ENCODE data around the gene EEF1A2. TPM values are rescaled to one million over a fixed set of nuclear protein-coding genes. Genes with fewer than 3 reads are reported as not detected.

EEF1A2 gene
- total and polyA plus RNA-seq, 2 of the 4 experiments (the other 2 are of a cell fraction) = 1.3 to 4.6 TPM

GRCh38 chr20:63546256-63546955 lies 47.5 kb upstream of the EEF1A2 start:
- no peak overlapping the region for H3K4me2 ChIP-seq (ENCODE audit: low read depth, low read length)
- H3K4me1 ChIP-seq (ENCODE audit: control insufficient read depth, insufficient read depth, low read length) = no peaks in the 10 kb centered on the region
- no peaks in the 10 kb centered on the region for H3K36me3 ChIP-seq (ENCODE audit: control insufficient read depth, insufficient read depth, low read length)
- no peak overlapping the region for H3K9ac ChIP-seq (ENCODE audit: low read depth, low read length)
- no peak overlapping the region for H3K14ac ChIP-seq (replicated peaks; ENCODE audit: low read depth, low read length)
- H2AK5ac ChIP-seq (ENCODE audit: low read depth, low read length) = no peak overlapping the region
- POLR2A ChIA-PET (ENCODE audit: unreplicated experiment) = no interaction called here
- 45% methylated on average over 12 of the region's 20 CpGs; no CpG with 5 or more reads in 1 of the 2 experiments for WGBS, 2 experiments (ENCODE audit: extremely low coverage in 2 of 2, insufficient read length in 1 of 2)
- no peak overlapping the region for H3K23ac ChIP-seq (ENCODE audit: low read depth, low read length)
- no peak overlapping the region for H4K5ac ChIP-seq (ENCODE audit: low read depth, low read length)
- peaks cover 40% of the 10 kb centered on the region for H3K27me3 ChIP-seq (ENCODE audit: control insufficient read depth, insufficient read depth, low read length)
- H3K9me3 ChIP-seq (ENCODE audit: control insufficient read depth, insufficient read depth, low read length) = no peaks in the 10 kb centered on the region
- ATAC-seq (ENCODE audit: low read depth) = no peak
- TF ChIP-seq RCOR1 (IDR thresholded peaks at IDR 0.05; ENCODE audit: insufficient replicate concordance, low read length) (no peak), NFE2L2 (IDR thresholded peaks at IDR 0.05; ENCODE audit: low read depth, low read length) (no peak), FOS (IDR thresholded peaks at IDR 0.05; ENCODE audit: low read depth, low read length) (no peak), ELK1 (IDR thresholded peaks at IDR 0.05; ENCODE audit: borderline replicate concordance, low read depth, low read length) (no peak), POLR2A (IDR thresholded peaks at IDR 0.05; ENCODE audit: low read depth, low read length) (no peak), SMC3 (IDR thresholded peaks at IDR 0.05; ENCODE audit: low read depth, low read length) (no peak), USF2 (IDR thresholded peaks at IDR 0.05; ENCODE audit: low read depth, low read length) (no peak), CHD1 (IDR thresholded peaks at IDR 0.05; ENCODE audit: low read depth, low read length) (no peak), RFX5 (IDR thresholded peaks at IDR 0.05; ENCODE audit: low read depth, low read length) (no peak), MAZ (IDR thresholded peaks at IDR 0.05; ENCODE audit: borderline replicate concordance, low read depth, low read length) (no peak), CEBPB (IDR thresholded peaks at IDR 0.05; ENCODE audit: low read depth, low read length) (no peak), MAFK (IDR thresholded peaks at IDR 0.05; ENCODE audit: low read depth, low read length) (no peak), BHLHE40 (IDR thresholded peaks at IDR 0.05; ENCODE audit: low read depth, low read length) (no peak), MXI1 (IDR thresholded peaks at IDR 0.05; ENCODE audit: borderline replicate concordance, low read depth, low read length) (no peak), RAD21 (IDR thresholded peaks at IDR 0.05; ENCODE audit: low read length) (no peak), CTCF (conservative IDR thresholded peaks at IDR 0.05; ENCODE audit: low read depth, low read length) (no peak)
- CTCF ChIA-PET = no interaction called here
- no peaks in the 10 kb centered on the region for H3K79me1 ChIP-seq (ENCODE audit: low read depth in 1 of 2, low read length in 2 of 2)
- H3K9me1 ChIP-seq (ENCODE audit: insufficient read depth, low read length) = no peaks in the 10 kb centered on the region
- no peak for DNase-seq
- H3K4me3 ChIP-seq (ENCODE audit: insufficient read depth, low read depth, low read length) = no peak overlapping the region
- dilution Hi-C loops (cut with HindIII; ENCODE audit: low sequenced_read_pairs, unreplicated experiment) = no loop called here
- H4K20me1 ChIP-seq (ENCODE audit: insufficient read depth, low read length) = no peaks in the 10 kb centered on the region
- in situ Hi-C loops (cut with MboI; ENCODE audit: low sequenced_read_pairs) = no loop called here
- no peak overlapping the region for H3K18ac ChIP-seq (ENCODE audit: low read depth, low read length)
- H2BK15ac ChIP-seq (ENCODE audit: low read depth, low read length) = no peak overlapping the region
- no peak overlapping the region for H4K91ac ChIP-seq (ENCODE audit: insufficient read depth, low read depth, low read length)
- no peak overlapping the region for H4K8ac ChIP-seq (ENCODE audit: low read depth in 2 of 2, low read length in 2 of 2)
- no peak overlapping the region for H2AFZ ChIP-seq (replicated peaks; ENCODE audit: low read length, poor library complexity)
- intact Hi-C loops (cut with micrococcal nuclease) = no loop called here
- no peak overlapping the region for H2BK120ac ChIP-seq (ENCODE audit: low read depth, low read length)
- H3K56ac ChIP-seq (ENCODE audit: extremely low read depth, insufficient read depth, low read length) = no peak overlapping the region
- no peak overlapping the region for H3K27ac ChIP-seq (ENCODE audit: insufficient read depth, low read length)
- no TSS peak for BruUV-seq (replicated peaks)
- no peak overlapping the region for H2BK5ac ChIP-seq (ENCODE audit: low read depth, low read length, poor library complexity, severe bottlenecking)
- no peak overlapping the region for H2BK20ac ChIP-seq (ENCODE audit: low read depth, low read length)
- no peak overlapping the region for H3K4ac ChIP-seq (ENCODE audit: low read depth, low read length)
- H2AK9ac ChIP-seq (replicated peaks; ENCODE audit: low read depth, low read length, poor library complexity) = no peak overlapping the region

Measured in IMR-90 (cell line).